ENCODE data around the gene KLF5. TPM values are rescaled to one million over a fixed set of nuclear protein-coding genes. Genes with fewer than 3 reads are reported as not detected.
A peak's percentile ranks its signal among the peaks of the same experiment; 100 is the strongest.
"Not testable (repeated sequence)": the region's sequence is repeated elsewhere in the genome, so short reads cannot be mapped to it uniquely, and the experiment has no call there.

The KLF5 gene
- total RNA-seq: 0.84 TPM
- long read RNA-seq: 0 reads

- DNase-seq (ENCODE audit: missing footprints): peak; percentile 98
- peak; percentile 99 for ATAC-seq
- intact Hi-C loops (cut with DNase I): loop anchor here (2.0 kb wide), 1 partner anchor 650 kb away; no protein-coding TSS in a partner anchor
These were observed at the start of gene KLF5 for GRCh38 chr13:73058736-73059459. TSS of gene KLF5 (plus strand) at chr13:73059005. CDS start at chr13:73059328, 323 bp downstream.

- DNase-seq (ENCODE audit: missing footprints) (no peak), ATAC-seq (no peak)
- intact Hi-C loops (cut with DNase I): no loop called here
These were observed 47.1 kb upstream of the KLF5 start for GRCh38 chr13:73011751-73012150.

GRCh38 chr13:73015805-73016204, 43.0 kb upstream of the KLF5 start:
- DNase-seq (ENCODE audit: missing footprints) (no peak), ATAC-seq (no peak)
- intact Hi-C loops (cut with DNase I): no loop called here

GRCh38 chr13:73018336-73018735, 40.5 kb upstream of the KLF5 start:
- intact Hi-C loops (cut with DNase I): no loop called here
- no peak for DNase-seq (ENCODE audit: missing footprints)
- no peak for ATAC-seq

GRCh38 chr13:73025217-73026012, 33.4 kb upstream of the KLF5 start:
- no peak for ATAC-seq
- intact Hi-C loops (cut with DNase I): no loop called here

GRCh38 chr13:73034901-73035300, 23.9 kb upstream of the KLF5 start:
- DNase-seq (ENCODE audit: missing footprints) (no peak), ATAC-seq (no peak)
- intact Hi-C loops (cut with DNase I): no loop called here

More at GRCh38 chr13:73025217-73026012, 33.4 kb upstream of the KLF5 start:
- no peak for DNase-seq (ENCODE audit: missing footprints)

- no peak for DNase-seq (ENCODE audit: missing footprints)
- intact Hi-C loops (cut with DNase I): no loop called here
- no peak for ATAC-seq
These were observed 23.1 kb upstream of the KLF5 start for GRCh38 chr13:73035660-73036059.

- intact Hi-C loops (cut with DNase I): no loop called here
- ATAC-seq: no peak
- no peak for DNase-seq (ENCODE audit: missing footprints)
These were observed 22.2 kb upstream of the KLF5 start for GRCh38 chr13:73036566-73036965.

GRCh38 chr13:73038064-73038463, 20.7 kb upstream of the KLF5 start:
- ATAC-seq (no peak), DNase-seq (ENCODE audit: missing footprints) (no peak)
- intact Hi-C loops (cut with DNase I): no loop called here

GRCh38 chr13:73039201-73040108, 19.4 kb upstream of the KLF5 start:
- intact Hi-C loops (cut with DNase I): no loop called here
- DNase-seq (ENCODE audit: missing footprints) (no peak), ATAC-seq (no peak)

GRCh38 chr13:73040484-73040883, 18.3 kb upstream of the KLF5 start:
- DNase-seq (ENCODE audit: missing footprints) (no peak), ATAC-seq (no peak)
- intact Hi-C loops (cut with DNase I): no loop called here

GRCh38 chr13:73040968-73041596, 17.7 kb upstream of the KLF5 start:
- DNase-seq (ENCODE audit: missing footprints) (no peak), ATAC-seq (no peak)
- intact Hi-C loops (cut with DNase I): no loop called here

GRCh38 chr13:73045031-73045430, 13.8 kb upstream of the KLF5 start:
- intact Hi-C loops (cut with DNase I): no loop called here
- DNase-seq (ENCODE audit: missing footprints) (no peak), ATAC-seq (no peak)

GRCh38 chr13:73048615-73049014, 10.2 kb upstream of the KLF5 start:
- DNase-seq (ENCODE audit: missing footprints); ATAC-seq; intact Hi-C loops (cut with DNase I): not testable (repeated sequence)

GRCh38 chr13:73054712-73055111, 4.1 kb upstream of the KLF5 start:
- DNase-seq (ENCODE audit: missing footprints): no peak
- intact Hi-C loops (cut with DNase I): no loop called here
- ATAC-seq: no peak

GRCh38 chr13:73055813-73056564, 2.8 kb upstream of the KLF5 start:
- ATAC-seq: no peak
- no peak for DNase-seq (ENCODE audit: missing footprints)
- intact Hi-C loops (cut with DNase I): no loop called here

- DNase-seq (ENCODE audit: missing footprints): no peak
- no peak for ATAC-seq
- intact Hi-C loops (cut with DNase I): no loop called here
These were observed 2.2 kb upstream of the KLF5 start for GRCh38 chr13:73056565-73056962.
